SU-DHL-6 (cell line): ENCODE data around the gene AK1.

Source experiments
- H2AFZ ChIP-seq: fragments of 200-600 bp; sonication (generic); 2 replicates; pipeline ENCODE4 v1.6.1; 2014; ENCODE audit warnings: low read depth, mild to moderate bottlenecking, moderate library complexity, mixed read lengths, antibody characterized with exemption, low read length; ENCODE audit not compliant: severe bottlenecking
- H3F3A ChIP-seq: fragments of 200-600 bp; shearing (Covaris generic); 2 replicates; pipeline ENCODE4 v1.6.0; 2016; ENCODE audit warnings: antibody characterized with exemption, mild to moderate bottlenecking; ENCODE audit not compliant: insufficient read depth
- H3K27ac ChIP-seq: fragments of 200-600 bp; sonication (generic); 2 replicates; pipeline ENCODE4 v1.5.1; 2016; ENCODE audit warnings: low read depth, mild to moderate bottlenecking, low read length, moderate library complexity, mixed read lengths
- H3K27me3 ChIP-seq: fragments of 200-600 bp; sonication (generic), shearing (Covaris generic); 2 replicates; pipeline ENCODE4 v1.6.0; 2014; ENCODE audit warnings: mild to moderate bottlenecking, low read length
- H3K36me3 ChIP-seq: fragments of 200-600 bp; sonication (generic); 2 replicates; pipeline ENCODE4 v1.6.1; 2014; ENCODE audit warnings: mild to moderate bottlenecking, low read length, mixed read lengths
- H3K4me2 ChIP-seq: fragments of 300-600, 200-600 bp; shearing (Covaris generic), sonication (generic); 2 replicates; pipeline ENCODE4 v1.6.0; 2014; ENCODE audit warnings: low read length, low read depth, mild to moderate bottlenecking; ENCODE audit not compliant: poor library complexity, severe bottlenecking
- H3K4me3 ChIP-seq: fragments of 200-600 bp; sonication (generic); 2 replicates; pipeline ENCODE4 v1.5.1; 2014; ENCODE audit warnings: antibody characterized with exemption, low read length, mild to moderate bottlenecking, mixed read lengths; ENCODE audit not compliant: insufficient read depth, poor library complexity, severe bottlenecking
- H3K79me2 ChIP-seq: fragments of 200-600 bp; sonication (generic); 2 replicates; pipeline ENCODE4 v1.6.1; 2014; ENCODE audit warnings: mild to moderate bottlenecking, low read length, moderate library complexity; ENCODE audit not compliant: insufficient read depth
- H3K9ac ChIP-seq: fragments of 200-600 bp; sonication (generic); 2 replicates; pipeline ENCODE4 v1.7.0; 2014; ENCODE audit warnings: mild to moderate bottlenecking, low read length
- H3K9me2 ChIP-seq: fragments of 200-600 bp; sonication (generic); replicated peaks from 2 replicates; pipeline ENCODE4 v1.6.1; 2014; ENCODE audit warnings: low read length; ENCODE audit not compliant: insufficient read depth
- H3K9me3 ChIP-seq: fragments of 200-600 bp; sonication (generic); 2 replicates; pipeline ENCODE4 v1.6.1; 2014; ENCODE audit warnings: low read length, mixed read lengths; ENCODE audit not compliant: insufficient read depth
- H4K20me1 ChIP-seq: fragments of 200-600 bp; sonication (generic); 2 replicates; pipeline ENCODE4 v1.6.1; 2014; ENCODE audit warnings: low read depth, mild to moderate bottlenecking, antibody characterized with exemption, low read length, moderate library complexity, mixed read lengths
- CTCF ChIP-seq: fragments of 200-600 bp; sonication (generic); IDR thresholded peaks from one replicate; pipeline ENCODE4 v1.5.1; 2017; ENCODE audit warnings: antibody characterized with exemption, mild to moderate bottlenecking, low read length, moderate library complexity; ENCODE audit not compliant: insufficient read depth, poor library complexity, severe bottlenecking
- EZH2phosphoT487 ChIP-seq: fragments of 200-600 bp; sonication (generic), shearing (Covaris generic); conservative IDR thresholded peaks from 2 replicates; pipeline ENCODE4 v1.6.1; 2018; ENCODE audit warnings: mild to moderate bottlenecking, antibody characterized with exemption, low read length, moderate library complexity, mixed read lengths

The AK1 gene

GRCh38 chr9:127865645-127866464 is 11.6 kb downstream of the AK1 start:
- Histone ChIP-seq H3K9me2 (no peaks in the 10 kb centered on the region), H3K9ac (no peak overlapping the region), H4K20me1 (no peaks in the 10 kb centered on the region), H2AFZ (no peak overlapping the region), H3K27ac (no peak overlapping the region), H3K36me3 (no peaks in the 10 kb centered on the region), H3K4me2 (no peak overlapping the region), H3K4me3 (no peak overlapping the region), H3F3A (no peaks in the 10 kb centered on the region), H3K79me2 (no peaks in the 10 kb centered on the region), H3K27me3 (no peaks in the 10 kb centered on the region), H3K9me3 (no peaks in the 10 kb centered on the region)
- no peak for TF ChIP-seq EZH2phosphoT487
- no peak for TF ChIP-seq CTCF

GRCh38 chr9:127863191-127863621 is 14.3 kb downstream of the AK1 start:
- H3K9ac ChIP-seq: no peak overlapping the region
- H3K4me2 ChIP-seq: no peak overlapping the region

GRCh38 chr9:127862075-127863011 is 15.1 kb downstream of the AK1 start:
- Histone ChIP-seq H3F3A (no peaks in the 10 kb centered on the region), H3K27ac (no peak overlapping the region)

More at GRCh38 chr9:127863191-127863621, 14.3 kb downstream of the AK1 start:
- Histone ChIP-seq H3K9me2 (no peaks in the 10 kb centered on the region), H3K4me3 (no peak overlapping the region), H3K27ac (no peak overlapping the region), H3K9me3 (no peaks in the 10 kb centered on the region), H3K36me3 (no peaks in the 10 kb centered on the region), H3K79me2 (no peaks in the 10 kb centered on the region), H3K27me3 (no peaks in the 10 kb centered on the region), H4K20me1 (no peaks in the 10 kb centered on the region), H3F3A (no peaks in the 10 kb centered on the region), H2AFZ (no peak overlapping the region)
- TF ChIP-seq CTCF (no peak), EZH2phosphoT487 (no peak)

More at GRCh38 chr9:127862075-127863011, 15.1 kb downstream of the AK1 start:
- no peak for TF ChIP-seq CTCF
- no peak for TF ChIP-seq EZH2phosphoT487
- H2AFZ ChIP-seq: no peak overlapping the region
- no peak overlapping the region for H3K4me3 ChIP-seq
- no peaks in the 10 kb centered on the region for H3K27me3 ChIP-seq
- H3K9me2 ChIP-seq: no peaks in the 10 kb centered on the region
- H3K36me3 ChIP-seq: no peaks in the 10 kb centered on the region
- H3K9me3 ChIP-seq: no peaks in the 10 kb centered on the region
- H3K4me2 ChIP-seq: no peak overlapping the region
- H3K9ac ChIP-seq: no peak overlapping the region
- H4K20me1 ChIP-seq: no peaks in the 10 kb centered on the region
- no peaks in the 10 kb centered on the region for H3K79me2 ChIP-seq
